Cardiac muscle cell (in vitro differentiated cells and primary cell): ENCODE results near the gene ID3. TPM values are rescaled to one million over a fixed set of nuclear protein-coding genes. Genes with fewer than 3 reads are reported as not detected.

Experiments used
- DNase-seq, 2 donors: peaks; one replicate each; pipeline versions ENCODE4 v3.0.0 to v3.0.0-alpha.2; 2010 to 2017; ENCODE audit warnings: low read depth in 1 of 2, low spot score in 1 of 2
- H3K27ac ChIP-seq: fragments of 200-600 bp; sonication (generic); 2 replicates; pipeline ENCODE4 v1.5.1; 2016
- H3K27me3 ChIP-seq: fragments of 200-600 bp; sonication (generic); 2 replicates; pipeline ENCODE4 v1.6.0; 2016; ENCODE audit warnings: control low read depth
- H3K36me3 ChIP-seq: fragments of 200-600 bp; sonication (generic); 2 replicates; pipeline ENCODE4 v1.5.1; 2016; ENCODE audit warnings: control low read depth
- H3K4me1 ChIP-seq: fragments of 200-600 bp; sonication (generic); 2 replicates; pipeline ENCODE4 v1.8.1; 2017; ENCODE audit warnings: low read depth, mild to moderate bottlenecking, mixed run types
- H3K4me3 ChIP-seq: fragments of 200-600 bp; sonication (generic); 2 replicates; pipeline ENCODE4 v1.5.1; 2016; ENCODE audit warnings: mild to moderate bottlenecking
- H3K9me3 ChIP-seq: fragments of 200-600 bp; sonication (generic); 2 replicates; pipeline ENCODE4 v1.5.1; 2017; ENCODE audit warnings: low read depth, mild to moderate bottlenecking, control low read depth
- polyA plus RNA-seq: library from polyadenylated mRNA; unstranded; fragments of >200 nt; fragmentation: Nextera tagmentation; extraction: Ambion mirVana; gene quantifications from 2 replicates; pipeline ENCODE4 v1.2.1, GENCODE V29; 2016
- total RNA-seq: library from RNA; depleted of rRNA; stranded (reverse); fragments of >200 nt; gene quantifications from 2 replicates; pipeline ENCODE4 v1.2.3, GENCODE V29; 2016
- TF ChIP-seq, protein P1 (sequence below): IDR thresholded peaks from 2 replicates; pipeline ENCODE4 v1.5.1; 2012; ENCODE audit warnings: low read depth, mild to moderate bottlenecking, low read length

Gene ID3
- total and polyA plus RNA-seq, 2 experiments from 2014 or later = 703 to 784 TPM

DNA sequence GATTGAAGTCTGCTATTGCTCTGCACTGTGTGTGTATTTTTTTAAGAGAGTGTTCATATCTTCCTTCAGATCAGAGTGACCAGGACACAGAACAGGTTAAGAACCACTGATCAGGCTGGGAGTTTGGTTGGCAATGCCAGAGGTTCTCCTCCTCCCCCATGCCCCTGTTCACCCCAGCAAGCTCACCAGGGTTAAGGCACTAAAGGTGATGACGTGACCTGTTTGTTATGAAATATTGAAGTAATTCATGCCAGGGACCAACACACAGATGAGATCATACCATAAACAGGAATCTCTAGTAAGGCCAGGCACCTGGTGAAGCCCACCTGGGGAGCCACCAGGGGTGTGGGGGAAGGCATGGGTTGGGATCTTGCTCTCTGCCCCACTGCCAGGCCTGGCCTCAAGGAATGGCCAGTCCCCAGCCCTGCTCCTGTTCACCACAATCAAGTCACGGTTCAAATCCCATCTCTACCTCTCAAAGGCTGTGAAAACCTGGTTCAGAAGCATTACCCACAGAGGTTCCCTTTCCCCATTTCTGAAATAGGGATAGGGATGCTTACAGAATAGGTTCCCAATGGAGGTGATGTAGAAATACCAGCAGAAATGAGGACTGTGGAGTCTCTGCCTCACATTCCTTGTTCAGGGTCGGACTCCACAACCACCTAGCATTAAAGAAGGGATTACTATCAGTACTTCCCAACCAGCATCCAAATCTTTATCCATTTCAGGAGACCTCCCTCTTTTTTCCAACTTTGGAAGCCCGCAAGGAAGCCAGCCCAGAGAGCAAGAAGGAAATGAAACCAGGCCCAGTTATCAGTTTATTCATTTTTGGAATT is 2.4 kb downstream of the ID3 start:
- Histone ChIP-seq H3K4me1 (peaks cover 56% of the 10 kb centered on the region), H3K36me3 (peaks cover 7% of the 10 kb centered on the region), H3K4me3 (peak overlapping the region; percentile 92), H3K27me3 (no peaks in the 10 kb centered on the region), H3K27ac (peak overlapping the region; percentile 100), H3K9me3 (no peaks in the 10 kb centered on the region)
- TF ChIP-seq, protein P1, sequence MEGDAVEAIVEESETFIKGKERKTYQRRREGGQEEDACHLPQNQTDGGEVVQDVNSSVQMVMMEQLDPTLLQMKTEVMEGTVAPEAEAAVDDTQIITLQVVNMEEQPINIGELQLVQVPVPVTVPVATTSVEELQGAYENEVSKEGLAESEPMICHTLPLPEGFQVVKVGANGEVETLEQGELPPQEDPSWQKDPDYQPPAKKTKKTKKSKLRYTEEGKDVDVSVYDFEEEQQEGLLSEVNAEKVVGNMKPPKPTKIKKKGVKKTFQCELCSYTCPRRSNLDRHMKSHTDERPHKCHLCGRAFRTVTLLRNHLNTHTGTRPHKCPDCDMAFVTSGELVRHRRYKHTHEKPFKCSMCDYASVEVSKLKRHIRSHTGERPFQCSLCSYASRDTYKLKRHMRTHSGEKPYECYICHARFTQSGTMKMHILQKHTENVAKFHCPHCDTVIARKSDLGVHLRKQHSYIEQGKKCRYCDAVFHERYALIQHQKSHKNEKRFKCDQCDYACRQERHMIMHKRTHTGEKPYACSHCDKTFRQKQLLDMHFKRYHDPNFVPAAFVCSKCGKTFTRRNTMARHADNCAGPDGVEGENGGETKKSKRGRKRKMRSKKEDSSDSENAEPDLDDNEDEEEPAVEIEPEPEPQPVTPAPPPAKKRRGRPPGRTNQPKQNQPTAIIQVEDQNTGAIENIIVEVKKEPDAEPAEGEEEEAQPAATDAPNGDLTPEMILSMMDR = no peak
- peak; percentile 26 to 73 for DNase-seq

DNA sequence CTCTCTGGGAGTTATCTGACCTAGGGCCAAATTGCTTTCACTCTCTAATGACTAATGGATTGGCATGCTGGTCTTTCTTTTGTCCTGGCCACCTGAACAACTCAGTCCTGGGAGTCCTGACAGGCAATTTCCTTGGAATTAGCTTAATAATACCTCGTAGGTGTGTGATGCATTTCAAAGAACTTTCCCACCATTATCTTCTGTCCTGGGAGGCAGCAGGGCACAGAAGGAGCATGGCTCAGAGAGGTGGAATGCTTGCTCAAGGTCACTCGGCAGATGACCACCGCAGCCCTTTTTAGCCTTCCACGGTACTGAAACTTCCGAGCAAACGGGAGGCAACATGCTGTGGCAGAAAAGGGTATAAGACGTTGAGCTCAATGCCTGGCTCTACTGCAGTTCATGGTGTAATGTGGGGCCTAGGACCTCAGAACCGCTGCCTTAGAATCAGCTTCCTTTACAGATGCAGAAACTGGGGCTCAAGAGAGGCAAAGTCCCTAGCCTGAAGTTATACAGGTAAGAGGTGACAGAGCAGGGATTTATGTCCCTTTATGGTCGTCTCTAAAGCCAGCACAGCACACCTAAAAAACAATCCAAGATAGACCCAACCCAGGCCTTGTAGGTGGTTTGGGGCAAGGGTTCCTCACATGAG is 3.2 kb downstream of the ID3 start:
- DNase-seq = peak; percentile 75 to 77
- Histone ChIP-seq H3K36me3 (peaks cover 7% of the 10 kb centered on the region), H3K9me3 (no peaks in the 10 kb centered on the region), H3K27me3 (no peaks in the 10 kb centered on the region), H3K27ac (peak overlapping the region; percentile 100), H3K4me3 (peak overlapping the region; percentile 92), H3K4me1 (peaks cover 54% of the 10 kb centered on the region)
- TF ChIP-seq, protein P1 = no peak

DNA sequence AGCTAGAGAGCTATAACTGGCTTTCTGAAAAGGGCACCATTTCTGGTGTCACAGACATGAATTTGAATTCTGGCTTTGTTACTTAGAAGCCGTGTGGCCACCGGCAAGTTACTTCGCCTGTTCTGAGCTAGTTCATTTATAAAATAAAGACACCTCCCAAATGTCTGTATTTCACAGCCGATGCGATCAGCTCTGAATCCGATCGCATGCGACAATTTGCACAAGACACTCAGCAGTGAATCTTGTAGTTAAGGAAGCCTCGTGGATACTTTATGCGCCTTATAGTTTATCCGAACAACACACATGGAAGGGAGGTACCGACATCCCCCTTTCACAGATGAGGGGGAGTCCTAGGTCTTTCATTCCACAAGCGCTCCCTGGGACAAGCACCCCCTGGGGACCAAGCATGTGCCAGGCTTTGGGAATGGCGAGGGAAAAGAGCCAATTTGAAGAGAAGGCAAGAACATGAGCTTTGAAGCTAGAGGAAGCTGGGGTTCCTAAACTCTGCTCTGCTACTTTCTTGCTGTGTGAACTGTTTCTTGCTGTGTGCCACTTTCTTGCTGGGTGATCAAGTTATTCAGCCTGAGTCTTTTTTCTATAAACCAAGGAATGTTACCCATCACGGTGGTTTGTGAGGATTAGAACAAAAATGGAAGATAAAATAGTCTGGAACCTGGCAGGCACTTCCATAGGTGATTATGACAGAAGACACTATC is 3.9 kb downstream of the ID3 start:
- DNase-seq = peak; percentile 26 to 58
- TF ChIP-seq, protein P1 = no peak
- H3K36me3 ChIP-seq = peaks cover 7% of the 10 kb centered on the region
- H3K27me3 ChIP-seq = no peaks in the 10 kb centered on the region
- H3K27ac ChIP-seq = peak overlapping the region; percentile 100
- no peaks in the 10 kb centered on the region for H3K9me3 ChIP-seq
- peak overlapping the region; percentile 4 for H3K4me3 ChIP-seq
- H3K4me1 ChIP-seq = peaks cover 53% of the 10 kb centered on the region

DNA sequence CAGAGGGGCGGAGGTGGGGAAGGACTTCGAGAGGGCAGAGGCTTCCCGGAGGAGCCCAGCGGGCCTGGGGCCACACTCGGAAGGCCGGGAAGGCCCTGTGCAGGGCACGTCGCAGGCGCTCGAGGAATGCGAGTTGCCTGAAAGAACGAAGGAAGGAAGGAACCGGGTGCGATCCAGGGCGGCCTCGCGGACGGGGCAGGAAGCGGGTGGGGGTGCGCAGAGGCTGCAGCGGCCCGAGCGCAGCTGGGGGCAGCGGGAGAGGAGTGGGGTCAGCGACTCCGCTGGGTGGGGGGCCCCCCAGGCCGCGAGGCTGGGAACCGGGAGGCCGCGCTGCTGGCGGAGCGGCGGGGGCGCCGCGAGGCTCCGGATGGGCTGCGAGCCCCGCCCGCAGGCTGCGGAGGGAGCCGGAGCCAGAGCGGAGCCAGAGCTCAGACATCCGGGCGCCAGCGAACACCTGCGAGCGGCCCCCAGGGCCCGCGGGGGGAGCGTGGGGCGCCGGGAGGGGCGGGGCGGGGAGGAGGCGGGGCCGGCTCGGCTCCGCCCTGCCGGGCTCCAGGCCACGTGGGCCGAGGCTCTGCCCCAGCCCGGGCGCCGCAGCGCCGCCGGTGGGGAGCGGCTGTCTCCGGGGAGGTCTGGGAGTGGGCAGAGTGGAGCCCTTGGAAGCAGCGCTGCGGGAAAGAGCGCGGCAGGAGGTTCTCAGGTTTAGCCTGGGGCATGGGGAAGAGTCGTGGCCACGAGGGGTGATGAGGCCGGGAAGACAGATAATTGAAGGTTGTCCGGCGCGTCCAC is 4.6 kb downstream of the ID3 start:
- Histone ChIP-seq H3K27me3 (no peaks in the 10 kb centered on the region), H3K4me1 (peaks cover 49% of the 10 kb centered on the region), H3K4me3 (peak overlapping the region; percentile 16), H3K9me3 (no peaks in the 10 kb centered on the region), H3K36me3 (peaks cover 7% of the 10 kb centered on the region), H3K27ac (peak overlapping the region; percentile 100)
- DNase-seq = peak; percentile 93 to 95
- TF ChIP-seq, protein P1 = no peak

DNA sequence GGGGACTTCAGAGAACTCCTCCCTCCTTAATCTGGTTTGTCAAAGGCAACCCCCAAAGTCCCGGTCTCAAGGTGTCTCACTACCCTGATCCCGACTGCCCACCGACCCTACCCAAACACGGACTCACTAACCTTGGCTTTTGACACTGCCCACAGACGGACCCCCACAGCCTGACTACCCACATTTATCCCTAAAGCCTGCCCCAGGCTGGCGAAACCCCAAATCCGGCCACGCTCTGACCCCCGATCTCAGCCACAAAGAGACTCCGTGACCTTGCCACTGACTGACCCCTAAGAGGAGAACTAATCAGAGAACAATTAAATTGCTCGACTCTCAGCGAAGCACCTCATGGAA is 5.2 kb downstream of the ID3 start:
- H3K27ac ChIP-seq = peak overlapping the region; percentile 100
- TF ChIP-seq, protein P1 = no peak
- no peaks in the 10 kb centered on the region for H3K27me3 ChIP-seq
- no peak for DNase-seq
- peaks cover 7% of the 10 kb centered on the region for H3K36me3 ChIP-seq
- H3K4me1 ChIP-seq = peaks cover 49% of the 10 kb centered on the region
- peak overlapping the region; percentile 16 for H3K4me3 ChIP-seq
- no peaks in the 10 kb centered on the region for H3K9me3 ChIP-seq
